DMS 273 (cell line): ENCODE results near the gene SURF1.
"Not testable (repeated sequence)": the region's sequence is repeated elsewhere in the genome, so short reads cannot be mapped to it uniquely, and the experiment has no call there.

ENCODE experiments used
- DNase-seq: peaks from one replicate; lab custom pipeline; 2025; ENCODE audit not compliant: unreplicated experiment; lab: John Stamatoyannopoulos, UW

The SURF1 gene

GRCh38 chr9:133327021-133327420, 29.3 kb downstream of the SURF1 start:
- DNase-seq: not testable (repeated sequence)

DNA sequence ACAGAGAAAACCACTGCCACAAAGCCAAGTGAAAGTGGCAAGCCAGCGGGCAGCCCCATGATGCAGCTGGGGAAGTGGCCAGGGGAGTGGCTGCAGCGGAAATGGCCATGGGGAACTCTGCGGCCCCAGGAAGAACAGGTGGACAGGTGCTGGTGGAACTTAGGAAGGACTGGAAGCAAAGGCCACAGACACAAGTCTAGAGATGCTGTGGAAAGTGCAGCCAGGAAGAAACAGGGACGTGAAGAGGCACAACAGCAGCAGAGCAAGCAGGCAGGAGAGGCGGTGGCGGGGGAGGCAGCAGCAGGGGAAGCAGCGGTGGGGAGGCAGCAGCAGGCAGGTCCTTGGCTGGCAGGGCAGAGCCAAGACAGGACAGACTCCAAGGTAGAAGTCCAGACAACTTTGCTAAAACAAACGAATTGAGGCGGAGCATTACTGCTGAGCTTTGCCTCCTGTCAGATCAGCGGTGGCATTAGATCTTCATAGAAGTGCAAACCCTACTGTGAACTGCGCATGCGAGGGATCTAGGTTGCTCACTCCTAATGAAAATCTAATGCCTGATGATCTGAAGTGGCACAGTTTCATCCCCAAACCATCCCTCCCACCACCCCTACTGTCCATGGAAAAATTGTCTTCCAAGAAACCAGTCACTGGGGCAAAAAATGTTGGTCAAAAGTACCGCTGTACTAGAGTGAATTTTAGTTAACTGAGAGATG, 32.1 kb downstream of the SURF1 start:
- no peak for DNase-seq

GRCh38 chr9:133323211-133323610, 33.1 kb downstream of the SURF1 start:
- no peak for DNase-seq

DNA sequence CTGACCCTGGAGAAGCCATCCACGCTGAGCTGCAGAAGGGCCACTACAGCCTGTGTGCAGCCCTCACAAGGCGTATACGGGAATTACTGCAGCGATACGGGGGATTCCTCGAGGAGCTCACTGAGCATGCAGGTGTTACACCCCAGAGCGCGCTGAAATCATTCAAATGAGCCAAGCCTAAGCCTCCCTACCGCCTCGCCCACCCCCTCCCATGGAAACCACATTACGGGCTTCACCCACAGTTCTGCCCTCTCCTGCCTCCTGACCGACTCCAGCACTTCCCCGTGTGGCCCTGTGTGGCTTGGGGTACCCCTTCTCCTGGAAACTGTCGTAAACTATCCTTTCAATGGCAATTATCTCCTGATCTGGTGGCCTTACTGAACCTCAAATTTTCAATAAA, 33.6 kb downstream of the SURF1 start:
- no peak for DNase-seq

DNA sequence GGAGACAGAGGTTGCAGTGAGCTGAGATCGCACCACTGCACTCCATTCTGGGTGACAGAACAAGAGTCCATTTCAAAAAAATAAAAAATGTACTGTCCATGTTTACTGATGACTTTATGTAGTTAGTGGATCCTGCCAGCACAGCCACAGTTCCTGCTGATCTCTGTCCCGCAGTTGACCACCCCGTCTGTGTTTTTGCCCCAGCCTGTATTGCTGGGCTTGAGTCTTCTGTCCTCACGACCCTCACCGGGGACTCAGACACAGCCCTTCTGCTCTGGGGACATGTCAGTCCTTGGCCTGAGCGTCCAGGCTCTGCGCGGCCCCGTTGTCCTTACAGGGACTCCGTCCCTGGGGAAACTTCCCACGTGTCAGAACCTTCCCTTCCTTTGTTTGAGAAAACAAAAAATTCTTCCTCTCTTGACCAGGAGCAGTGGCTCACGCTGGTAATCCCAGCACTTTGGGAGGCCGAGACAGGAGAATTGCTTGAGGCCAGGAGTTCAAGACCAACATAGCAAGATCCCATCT, 34.8 kb downstream of the SURF1 start:
- no peak for DNase-seq

DNA sequence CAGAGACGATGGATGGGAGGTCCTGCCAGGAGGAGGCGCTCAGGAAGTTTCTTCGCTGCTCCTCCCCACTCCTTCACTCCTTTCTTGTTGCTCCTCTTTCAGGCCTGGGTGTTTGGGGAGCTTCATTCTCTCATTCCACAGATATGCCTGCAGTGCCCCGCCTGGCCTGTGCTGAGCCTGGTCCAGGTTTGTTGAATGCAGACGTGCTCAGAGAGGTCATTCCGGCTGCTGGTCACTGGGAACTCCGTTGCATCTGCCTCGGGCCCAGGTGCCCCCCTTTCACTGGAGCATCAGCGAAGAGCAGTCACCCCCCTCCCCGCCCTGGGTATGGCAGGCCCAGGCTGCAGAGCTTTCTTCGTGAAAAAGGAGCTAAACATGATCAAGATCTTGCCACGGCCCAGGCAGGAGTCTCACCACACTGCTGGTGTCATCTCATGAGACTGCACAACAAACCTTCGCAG, 35.8 kb downstream of the SURF1 start:
- DNase-seq: no peak

- DNase-seq: not testable (repeated sequence)
Observed at GRCh38 chr9:133317551-133317950, 38.7 kb downstream of the SURF1 start.

- DNase-seq: no peak
Observed at GRCh38 chr9:133315997-133316396, 40.3 kb downstream of the SURF1 start.

GRCh38 chr9:133309608-133310007, 46.7 kb downstream of the SURF1 start:
- no peak for DNase-seq

GRCh38 chr9:133307301-133307700, 49.0 kb downstream of the SURF1 start:
- DNase-seq: no peak

- peak; percentile 33 for DNase-seq
Observed at GRCh38 chr9:133306242-133307204, 49.8 kb downstream of the SURF1 start.

- DNase-seq: no peak
Observed at GRCh38 chr9:133305731-133306130, 50.6 kb downstream of the SURF1 start.

DNA sequence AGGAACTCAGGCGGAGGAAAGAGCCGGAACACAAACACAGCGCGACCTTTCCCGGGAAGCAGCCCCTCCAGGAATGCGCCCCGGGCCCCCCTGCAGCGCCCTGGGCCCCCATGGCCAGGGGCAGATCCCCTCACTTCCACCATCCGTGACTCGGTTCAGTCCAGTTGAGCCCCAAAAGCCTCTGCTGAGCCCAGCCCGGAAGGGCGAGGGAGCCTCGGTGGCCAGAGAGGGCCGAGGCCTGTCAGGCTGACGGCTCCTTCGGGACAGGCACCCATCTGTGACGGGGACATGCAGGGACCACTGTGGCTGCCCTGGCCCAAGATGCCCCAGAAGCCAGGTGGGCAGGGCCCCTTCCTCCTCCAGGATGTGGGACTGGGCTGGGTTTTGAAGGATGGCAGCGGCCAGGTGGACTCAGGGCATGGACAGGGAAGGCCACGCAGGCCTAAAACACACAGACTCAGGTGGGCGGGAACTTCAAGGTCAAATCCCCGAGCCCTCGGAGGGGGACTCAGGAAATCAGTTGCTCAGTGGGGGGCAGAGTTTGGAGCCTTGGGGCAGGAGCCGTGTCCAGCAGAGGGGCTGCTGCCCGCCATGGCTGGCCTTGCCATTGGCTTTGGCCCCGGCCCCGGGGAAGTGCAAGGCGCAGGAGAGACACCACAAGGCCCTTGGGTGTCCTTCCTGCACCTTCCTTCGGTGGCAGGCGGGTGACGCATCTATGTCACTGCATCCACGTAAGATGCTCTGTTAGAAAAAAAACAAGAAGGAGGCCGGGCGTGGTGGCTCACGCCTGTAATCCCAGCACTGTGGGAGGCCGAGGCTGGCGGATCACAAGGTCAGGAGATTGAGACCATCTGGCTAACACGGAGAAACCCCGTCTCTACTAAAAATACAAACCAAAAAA, 51.6 kb downstream of the SURF1 start:
- no peak for DNase-seq

DNA sequence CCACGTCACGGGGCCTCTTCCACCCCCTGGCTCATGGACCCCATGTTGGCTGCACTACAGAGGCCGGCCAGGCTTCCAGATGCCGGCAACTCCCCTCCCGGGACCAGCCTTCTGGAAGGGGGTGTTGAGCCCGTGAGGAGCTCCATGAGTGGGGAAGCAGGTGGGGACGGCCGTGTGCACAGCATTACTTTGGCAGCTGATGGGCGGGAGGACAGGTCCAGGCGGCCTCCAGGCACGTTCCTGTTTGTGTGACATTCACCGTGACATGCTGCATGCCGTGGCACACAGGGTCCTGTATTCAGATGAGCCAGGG, 52.2 kb downstream of the SURF1 start:
- no peak for DNase-seq

DNA sequence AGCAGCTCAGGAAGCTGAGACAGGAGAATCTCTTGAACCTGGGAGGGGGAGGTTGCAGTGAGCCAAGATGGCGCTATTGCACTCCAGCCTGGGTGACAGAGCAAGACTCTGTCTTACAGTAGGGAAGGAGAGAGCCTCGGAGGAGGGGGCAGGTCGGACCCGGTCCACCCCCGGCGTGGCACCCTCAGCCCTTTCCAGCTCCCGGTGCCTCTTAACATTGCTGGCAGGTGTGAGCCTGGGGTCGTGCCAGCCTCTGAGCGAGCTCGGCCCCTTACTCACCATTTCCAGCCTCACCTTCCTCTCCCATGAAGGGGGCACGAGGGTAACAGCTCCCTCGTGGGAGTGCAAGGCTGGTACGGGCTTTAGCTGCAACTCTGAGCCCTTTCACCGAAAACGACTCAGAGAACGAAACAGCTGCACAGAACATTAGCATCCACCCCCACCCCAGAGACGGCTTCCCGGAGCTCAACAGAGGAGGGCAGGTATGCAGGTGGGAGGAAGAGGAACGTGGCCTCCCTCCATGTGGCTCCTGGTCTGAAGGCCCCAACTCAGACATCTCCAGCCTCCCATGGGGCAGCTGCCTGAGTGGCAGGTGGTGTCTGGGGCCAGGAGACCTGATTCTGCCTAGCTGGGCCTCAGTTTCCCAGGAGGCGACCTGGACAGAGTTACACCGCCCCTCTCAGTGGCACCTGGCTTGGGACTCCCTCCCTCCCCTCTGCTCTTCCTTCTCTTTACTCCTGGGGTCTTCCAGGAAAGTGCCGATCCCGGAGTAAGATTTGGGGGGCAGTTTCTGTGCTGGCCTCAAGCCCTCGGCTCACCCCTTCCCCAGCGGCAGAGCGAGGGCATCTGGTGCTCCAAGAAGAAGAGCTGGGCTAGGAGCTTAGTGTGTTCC, 52.8 kb downstream of the SURF1 start:
- DNase-seq: no peak
